HepG2 (cell line): ENCODE results near the gene CDK8. TPM values are rescaled to one million over a fixed set of nuclear protein-coding genes. Genes with fewer than 3 reads are reported as not detected.

Experiments used
- ARID3A ChIP-seq: IDR thresholded peaks from 2 replicates; pipeline ENCODE4 v1.6.1; 2012; ENCODE audit warnings: low read depth, low read length, improper control_type of control experiment
- ELF3 ChIP-seq: IDR thresholded peaks from 2 replicates; pipeline ENCODE4 v1.6.1; 2016; ENCODE audit warnings: missing genetic modification reagents, missing compliant biosample characterization
- HIVEP1 ChIP-seq: sonication (generic); formaldehyde crosslinking; IDR thresholded peaks from 2 replicates; pipeline ENCODE4 v1.4.0; 2020; ENCODE audit warnings: mild to moderate bottlenecking, missing genetic modification reagents
- KDM5B ChIP-seq: sonication (generic); formaldehyde crosslinking; IDR thresholded peaks from 2 replicates; pipeline ENCODE4 v1.4.0; 2020; ENCODE audit warnings: missing genetic modification reagents, mild to moderate bottlenecking, borderline replicate concordance
- NFE2L2 ChIP-seq: fragments of 150-350 bp; IDR thresholded peaks from 2 replicates; pipeline ENCODE4 v1.6.1; 2014; ENCODE audit warnings: low read length
- PHF20 ChIP-seq: sonication (generic); formaldehyde crosslinking; IDR thresholded peaks from 2 replicates; pipeline ENCODE4 v1.5.0; 2020; ENCODE audit warnings: mild to moderate bottlenecking, missing genetic modification reagents
- PHF5A ChIP-seq: IDR thresholded peaks from one replicate; pipeline ENCODE4 v1.6.1; 2018; ENCODE audit warnings: low read depth, missing genetic modification reagents; ENCODE audit not compliant: unreplicated experiment
- RAD21 ChIP-seq: fragments of 450-650 bp; formaldehyde crosslinking; IDR thresholded peaks from 2 replicates; pipeline ENCODE4 v1.5.0; 2020; ENCODE audit warnings: mild to moderate bottlenecking
- SIX1 ChIP-seq: sonication (generic); formaldehyde crosslinking; IDR thresholded peaks from 2 replicates; pipeline ENCODE4 v1.4.0; 2020; ENCODE audit warnings: missing genetic modification reagents, borderline replicate concordance
- SOX6 ChIP-seq, 2 experiments: fragments of 450-650 bp in 1 of 2; sonication (generic) in 1 of 2; formaldehyde crosslinking in 1 of 2; IDR thresholded peaks; 2 replicates each; pipeline versions ENCODE4 v1.4.0 to v1.6.1; 2017 to 2020; ENCODE audit warnings: antibody characterized with exemption in 1 of 2, mild to moderate bottlenecking in 1 of 2, missing genetic modification reagents in 1 of 2
- TRAFD1 ChIP-seq: sonication (generic); formaldehyde crosslinking; IDR thresholded peaks from 2 replicates; pipeline ENCODE4 v1.5.1; 2020; ENCODE audit warnings: missing genetic modification reagents, mild to moderate bottlenecking, borderline replicate concordance
- ZNF552 ChIP-seq: sonication (generic); formaldehyde crosslinking; IDR thresholded peaks from 2 replicates; pipeline ENCODE4 v1.9.0; 2022; ENCODE audit warnings: missing genetic modification reagents, mild to moderate bottlenecking, borderline replicate concordance
- polyA plus RNA-seq, 8 experiments: library from polyadenylated mRNA; depleted of rRNA in 3 of 8; stranded (reverse) in 7 of 8; unstranded in 1 of 8; fragments of >200 nt; fragmentation: Illumina TruSeq in 4 of 8; extraction: Trizol in 4 of 8; gene quantifications; 2 replicates each; pipeline versions ENCODE4 v1.2.1 to v1.2.3, GENCODE V29; 2011 to 2016; ENCODE audit warnings: low read depth in 4 of 8, missing spikeins in 1 of 8, mixed read lengths in 1 of 8; ENCODE audit not compliant: insufficient read depth in 1 of 8
- total RNA-seq, 5 experiments: library from RNA; depleted of rRNA; stranded (reverse); fragments of >200 nt; fragmentation: Illumina TruSeq; extraction: Trizol; gene quantifications; 2 replicates each; pipeline ENCODE4 v1.2.3, GENCODE V29; 2016; ENCODE audit warnings: low read depth in 1 of 5

Gene CDK8
- total and polyA plus RNA-seq, 2 of the 13 experiments (the other 11 are each of a cell fraction or from before 2014, with no cell fraction given), result 15.8 to 16.4 TPM

GRCh38 chr13:26221721-26222519 lies 32.0 kb upstream of the CDK8 start, which contains the start of gene RNF6 (continued):
- no peak for TF ChIP-seq TRAFD1 (CRISPR knock-in tag)
- no peak for TF ChIP-seq ARID3A
- TF ChIP-seq HIVEP1, result peak; percentile 91
- peak; percentile 97 for TF ChIP-seq KDM5B (CRISPR knock-in tag)
- no peak for TF ChIP-seq SIX1 (CRISPR knock-in tag)
- TF ChIP-seq SOX6 (IDR thresholded peaks at IDR 0.05), result no peak
- peak; percentile 63 for TF ChIP-seq SOX6 (CRISPR knock-in tag; IDR thresholded peaks at IDR 0.05)
- peak; percentile 98 for TF ChIP-seq PHF20 (CRISPR knock-in tag)
- TF ChIP-seq ELF3 (CRISPR knock-in tag), result peak; percentile 92
- peak; percentile 87 for TF ChIP-seq ZNF552 (CRISPR knock-in tag)
- 0 out of 2 replicates have a peak, but pooled peaks have one; percentile 26 for TF ChIP-seq RAD21 (CRISPR knock-in tag)
- no peak for TF ChIP-seq PHF5A (CRISPR knock-in tag)
- no peak for TF ChIP-seq NFE2L2
